ENCODE data around the gene CTDSP2. TPM values are rescaled to one million over a fixed set of nuclear protein-coding genes. Genes with fewer than 3 reads are reported as not detected.
A peak's percentile ranks its signal among the peaks of the same experiment; 100 is the strongest.

The CTDSP2 gene
- total RNA-seq, 2 donors from 2014 or later: 131 to 200 TPM

DNA sequence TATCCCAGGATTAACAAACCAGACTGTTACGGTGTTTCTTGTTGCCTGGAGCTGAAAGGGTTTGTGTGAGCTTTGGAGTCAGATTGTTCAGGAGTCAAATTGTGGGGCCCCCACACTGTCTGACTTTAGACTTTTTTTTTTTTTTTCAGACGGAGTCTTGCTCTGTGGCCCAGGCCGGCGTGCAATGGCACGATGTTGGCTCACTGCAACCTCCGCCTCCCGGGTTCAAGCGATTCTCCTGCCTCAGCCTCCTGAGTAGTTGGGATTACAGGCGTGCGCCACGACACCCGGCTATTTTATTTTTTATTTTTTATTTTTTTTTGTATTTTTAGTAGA lies 63.1 kb downstream of the CTDSP2 start:
- no peaks in the 10 kb centered on the region for H3K9me3 ChIP-seq
- H3K27me3 ChIP-seq: no peaks in the 10 kb centered on the region
- TF ChIP-seq CTCF (IDR thresholded peaks at IDR 0.05): no peak
- no peaks in the 10 kb centered on the region for H3K36me3 ChIP-seq
- no peak for DNase-seq
- intact Hi-C loops (cut with DNase I): loop anchor here (5.0 kb wide), 1 partner anchor 49 kb away; no protein-coding TSS in a partner anchor
- H3K9ac ChIP-seq (ENCODE audit: low read depth in 2 of 2, low read length in 2 of 2): peak overlapping the region; percentile 83 to 98
- no peaks in the 10 kb centered on the region for H3K4me1 ChIP-seq
- peak overlapping the region; percentile 87 for H3K4me3 ChIP-seq
- no peak overlapping the region for H3K27ac ChIP-seq

DNA sequence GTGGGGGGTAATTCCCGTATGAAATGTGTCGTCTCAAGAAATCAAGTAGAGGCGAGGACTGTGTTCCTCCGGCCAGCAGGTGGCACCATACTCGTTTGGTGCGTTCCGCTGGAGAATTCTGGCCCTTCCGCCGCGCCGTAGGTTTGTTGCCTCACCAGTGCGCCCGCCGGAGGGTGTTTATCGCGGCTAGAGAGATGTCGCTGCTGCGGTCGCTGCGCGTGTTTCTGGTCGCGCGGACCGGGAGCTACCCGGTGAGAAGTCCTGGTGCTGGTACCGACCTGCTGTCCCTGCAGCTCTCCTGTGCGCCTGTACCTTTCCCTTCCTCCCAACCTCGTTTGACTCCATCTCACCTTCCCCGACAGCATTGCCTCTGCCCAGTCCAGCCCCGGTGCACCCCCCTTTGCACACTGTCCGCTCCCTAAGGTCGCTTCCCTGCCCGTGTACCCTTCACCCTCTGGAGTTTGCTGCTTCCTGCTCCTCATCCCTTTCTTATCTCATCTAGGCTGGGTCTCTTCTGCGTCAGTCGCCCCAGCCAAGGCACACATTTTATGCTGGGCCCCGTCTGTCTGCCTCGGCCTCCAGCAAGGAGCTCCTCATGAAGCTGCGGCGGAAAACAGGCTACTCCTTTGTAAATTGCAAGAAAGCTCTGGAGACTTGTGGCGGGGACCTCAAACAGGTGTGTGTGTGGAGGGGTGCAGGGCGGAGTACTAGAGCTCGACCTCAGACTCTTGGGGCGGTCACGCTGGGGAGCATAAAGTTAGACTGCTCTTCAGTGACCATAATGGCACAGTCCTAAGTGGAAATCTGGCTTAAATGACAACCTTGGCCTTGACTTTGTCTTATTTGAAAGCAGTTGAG lies 63.7 kb downstream of the CTDSP2 start, which contains the start of gene TSFM:
TSFM (plus strand) TSS at position 180 of the 858 bp plus-strand sequence; CDS start at position 195, 15 bp downstream.
- DNase-seq: peak; percentile 99
- H3K36me3 ChIP-seq: no peaks in the 10 kb centered on the region
- no peaks in the 10 kb centered on the region for H3K4me1 ChIP-seq
- no peaks in the 10 kb centered on the region for H3K27me3 ChIP-seq
- peak within 1 kb of the TSS; percentile 83 to 98 for H3K9ac ChIP-seq (ENCODE audit: low read depth in 2 of 2, low read length in 2 of 2)
- TF ChIP-seq CTCF (IDR thresholded peaks at IDR 0.05): peak; percentile 87
- peak within 1 kb of the TSS; percentile 87 for H3K4me3 ChIP-seq
- no peak within 1 kb of the TSS for H3K27ac ChIP-seq
- H3K9me3 ChIP-seq: no peaks in the 10 kb centered on the region
- intact Hi-C loops (cut with DNase I): loop anchor here (5.0 kb wide), 1 partner anchor 49 kb away; no protein-coding TSS in a partner anchor

GRCh38 chr12:57782243-57782607 lies 64.3 kb downstream of the CTDSP2 start:
- H3K4me1 ChIP-seq: no peaks in the 10 kb centered on the region
- no peak overlapping the region for H3K4me3 ChIP-seq
- H3K9me3 ChIP-seq: no peaks in the 10 kb centered on the region
- no peak overlapping the region for H3K27ac ChIP-seq
- TF ChIP-seq CTCF (IDR thresholded peaks at IDR 0.05): no peak
- intact Hi-C loops (cut with DNase I): loop anchor here (5.0 kb wide), 1 partner anchor 50 kb away; no protein-coding TSS in a partner anchor
- no peak for DNase-seq
- H3K27me3 ChIP-seq: no peaks in the 10 kb centered on the region
- no peak overlapping the region for H3K9ac ChIP-seq (ENCODE audit: low read depth in 2 of 2, low read length in 2 of 2)
- H3K36me3 ChIP-seq: no peaks in the 10 kb centered on the region

DNA sequence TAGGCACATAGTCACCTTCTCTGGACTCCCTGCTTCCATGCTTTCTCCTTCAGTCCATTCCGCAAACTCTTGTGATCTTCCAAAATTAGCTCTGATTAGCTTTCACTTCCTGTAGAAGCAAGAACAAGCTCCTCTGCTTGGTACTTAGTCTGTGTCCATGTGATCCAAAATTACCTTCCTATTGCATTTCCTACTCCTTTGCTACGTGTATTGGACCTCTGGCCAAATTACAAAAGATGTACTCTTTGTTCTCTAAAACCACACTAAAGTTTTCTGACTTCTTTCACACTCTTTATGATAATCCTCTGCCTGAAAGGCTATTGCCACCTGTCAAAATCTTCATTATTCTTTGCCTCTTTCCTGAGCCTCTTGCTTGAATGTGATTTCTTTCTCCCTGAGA lies 64.7 kb downstream of the CTDSP2 start:
- Histone ChIP-seq H3K27ac (no peak overlapping the region), H3K9ac (ENCODE audit: low read depth in 2 of 2, low read length in 2 of 2) (no peak overlapping the region), H3K9me3 (no peaks in the 10 kb centered on the region), H3K4me1 (no peaks in the 10 kb centered on the region), H3K4me3 (no peak overlapping the region), H3K27me3 (no peaks in the 10 kb centered on the region), H3K36me3 (no peaks in the 10 kb centered on the region)
- DNase-seq: no peak
- no peak for TF ChIP-seq CTCF (IDR thresholded peaks at IDR 0.05)
- intact Hi-C loops (cut with DNase I): loop anchor here (5.0 kb wide), 1 partner anchor 50 kb away; no protein-coding TSS in a partner anchor

GRCh38 chr12:57781244-57781643 lies 65.3 kb downstream of the CTDSP2 start:
- Histone ChIP-seq H3K9ac (ENCODE audit: low read depth in 2 of 2, low read length in 2 of 2) (no peak overlapping the region), H3K4me1 (no peaks in the 10 kb centered on the region), H3K36me3 (no peaks in the 10 kb centered on the region), H3K9me3 (no peaks in the 10 kb centered on the region), H3K27me3 (no peaks in the 10 kb centered on the region), H3K27ac (no peak overlapping the region), H3K4me3 (no peak overlapping the region)
- DNase-seq: no peak
- no peak for TF ChIP-seq CTCF (IDR thresholded peaks at IDR 0.05)
- intact Hi-C loops (cut with DNase I): loop anchor here (5.0 kb wide), 1 partner anchor 51 kb away; no protein-coding TSS in a partner anchor

All from colonic mucosa (tissue), 4 donors.